GM12864 (cell line): ENCODE measurements around the gene DNAH8.

Experiments
- DNase-seq: peaks from one replicate; pipeline ENCODE4 v3.0.0-alpha.2; 2011; ENCODE audit warnings: low read depth
- H3K4me3 ChIP-seq: 2 replicates; pipeline ENCODE4 v1.5.1; 2011; ENCODE audit warnings: mild to moderate bottlenecking, low read depth, low read length, control low read depth
- TF ChIP-seq, protein P1 (sequence below): IDR thresholded peaks from 2 replicates; pipeline ENCODE4 v1.5.1; 2011; ENCODE audit warnings: low read depth, mild to moderate bottlenecking, moderate library complexity, low read length, control low read depth, inconsistent platforms; ENCODE audit errors: missing control alignments

DNAH8 gene

DNA sequence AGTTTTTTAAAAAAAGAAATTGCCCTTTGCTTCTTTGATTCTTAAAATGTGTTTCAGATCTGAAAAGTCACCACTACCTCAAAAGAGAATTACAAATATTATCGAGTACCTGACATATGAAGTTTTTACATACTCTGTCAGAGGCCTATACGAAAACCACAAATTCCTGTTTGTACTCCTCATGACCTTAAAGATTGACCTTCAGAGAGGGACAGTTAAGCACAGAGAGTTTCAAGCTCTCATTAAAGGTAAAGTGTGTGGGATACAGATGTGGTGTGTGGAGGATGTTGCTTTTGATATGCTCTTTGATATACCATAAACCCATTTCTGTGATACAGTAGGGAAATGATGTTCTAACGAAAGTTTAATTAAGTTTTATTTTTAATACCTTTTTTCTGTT is 223.6 kb downstream of the DNAH8 start:
- TF ChIP-seq, protein P1, sequence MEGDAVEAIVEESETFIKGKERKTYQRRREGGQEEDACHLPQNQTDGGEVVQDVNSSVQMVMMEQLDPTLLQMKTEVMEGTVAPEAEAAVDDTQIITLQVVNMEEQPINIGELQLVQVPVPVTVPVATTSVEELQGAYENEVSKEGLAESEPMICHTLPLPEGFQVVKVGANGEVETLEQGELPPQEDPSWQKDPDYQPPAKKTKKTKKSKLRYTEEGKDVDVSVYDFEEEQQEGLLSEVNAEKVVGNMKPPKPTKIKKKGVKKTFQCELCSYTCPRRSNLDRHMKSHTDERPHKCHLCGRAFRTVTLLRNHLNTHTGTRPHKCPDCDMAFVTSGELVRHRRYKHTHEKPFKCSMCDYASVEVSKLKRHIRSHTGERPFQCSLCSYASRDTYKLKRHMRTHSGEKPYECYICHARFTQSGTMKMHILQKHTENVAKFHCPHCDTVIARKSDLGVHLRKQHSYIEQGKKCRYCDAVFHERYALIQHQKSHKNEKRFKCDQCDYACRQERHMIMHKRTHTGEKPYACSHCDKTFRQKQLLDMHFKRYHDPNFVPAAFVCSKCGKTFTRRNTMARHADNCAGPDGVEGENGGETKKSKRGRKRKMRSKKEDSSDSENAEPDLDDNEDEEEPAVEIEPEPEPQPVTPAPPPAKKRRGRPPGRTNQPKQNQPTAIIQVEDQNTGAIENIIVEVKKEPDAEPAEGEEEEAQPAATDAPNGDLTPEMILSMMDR, result no peak
- no peak for DNase-seq
- no peak overlapping the region for H3K4me3 ChIP-seq

DNA sequence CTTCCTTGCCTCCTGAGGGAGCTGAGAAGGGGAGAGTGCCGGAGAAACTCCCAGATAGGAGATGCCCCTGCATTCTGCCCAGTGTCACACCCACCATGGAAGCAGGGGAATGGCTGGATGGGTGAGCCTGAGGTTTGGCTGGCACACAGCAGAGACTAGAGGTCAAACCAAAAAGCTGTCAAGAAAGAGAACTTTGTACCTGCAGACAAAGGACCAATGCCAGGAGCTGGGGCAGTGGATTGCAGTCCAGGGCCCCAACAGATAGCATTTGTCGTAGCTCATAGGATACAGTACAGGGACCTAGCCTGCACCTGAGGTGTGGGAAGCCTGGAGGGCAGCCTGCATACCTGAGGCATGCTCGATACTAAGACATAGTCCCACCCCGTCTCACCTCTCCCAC is 227.3 kb downstream of the DNAH8 start:
- no peak overlapping the region for H3K4me3 ChIP-seq
- DNase-seq, result no peak
- TF ChIP-seq, protein P1, result no peak

DNA sequence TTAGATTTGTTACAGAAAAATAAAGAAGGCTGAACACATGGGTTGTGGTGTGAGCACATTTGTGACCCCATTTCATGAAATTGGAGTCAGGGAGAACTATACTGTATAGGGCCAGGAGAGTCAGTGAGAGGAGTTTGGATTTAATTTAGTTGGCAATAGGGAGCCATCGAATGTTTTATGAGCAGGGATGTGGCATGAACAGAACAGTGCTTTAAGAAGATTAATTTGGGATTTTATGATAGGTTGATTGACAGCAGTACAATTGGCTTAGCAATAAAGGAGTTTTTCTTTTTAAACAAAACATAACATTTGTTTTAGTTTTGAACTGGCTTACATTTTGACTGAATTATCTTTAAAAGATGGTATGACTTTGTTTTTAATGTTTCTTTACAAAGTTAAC is 227.9 kb downstream of the DNAH8 start:
- no peak for DNase-seq
- no peak overlapping the region for H3K4me3 ChIP-seq
- TF ChIP-seq, protein P1, result no peak

DNA sequence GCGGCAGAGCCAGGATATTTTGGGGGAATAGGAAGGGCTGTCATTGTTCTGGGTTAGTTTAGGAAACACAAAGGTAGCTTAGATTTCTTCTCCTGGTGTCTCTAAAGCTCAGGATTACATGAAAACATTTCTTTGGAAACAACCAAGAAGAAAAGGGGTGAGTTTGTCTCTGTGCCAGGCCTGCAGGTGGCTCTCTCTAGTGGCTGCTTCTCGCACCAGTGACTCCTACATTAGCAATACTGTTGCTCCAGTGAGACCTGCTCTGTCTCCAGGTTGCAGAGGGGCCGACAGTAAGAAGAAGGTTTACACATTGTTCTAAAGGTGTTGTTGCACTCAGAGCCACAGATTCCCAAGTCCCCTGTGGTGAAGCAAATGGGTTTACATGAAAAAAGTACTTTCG is 228.9 kb downstream of the DNAH8 start:
- TF ChIP-seq, protein P1, result peak; percentile 22
- H3K4me3 ChIP-seq, result no peak overlapping the region
- DNase-seq, result no peak

DNA sequence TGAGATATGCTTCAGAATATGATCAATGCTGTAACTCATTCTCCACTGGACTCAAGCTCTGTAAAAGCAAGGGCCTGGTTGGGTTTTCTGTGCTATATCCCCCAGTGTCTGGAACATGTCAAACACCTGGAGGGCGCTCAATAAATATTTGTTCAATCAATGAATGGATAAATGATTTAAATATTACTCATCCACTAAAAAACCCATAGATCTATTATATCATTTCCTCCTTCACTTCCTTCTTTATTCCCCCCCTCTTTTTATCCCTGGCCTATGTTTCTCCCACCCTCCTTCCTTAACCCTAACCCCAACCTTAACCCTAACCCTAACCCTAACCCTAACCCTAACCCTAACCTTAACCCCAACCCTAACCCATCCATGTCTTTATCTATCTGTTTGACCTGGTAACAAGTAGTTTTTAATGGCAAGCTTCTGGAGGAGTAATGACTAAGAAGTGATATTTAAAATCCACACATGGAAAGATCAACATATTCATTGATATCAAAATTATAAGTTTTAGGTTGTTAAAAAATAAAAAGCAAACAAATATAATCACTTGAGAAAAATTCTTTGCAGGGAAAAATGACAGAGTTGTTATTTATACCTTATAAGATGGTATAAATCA is 229.7 kb downstream of the DNAH8 start:
- H3K4me3 ChIP-seq, result no peak overlapping the region

DNA sequence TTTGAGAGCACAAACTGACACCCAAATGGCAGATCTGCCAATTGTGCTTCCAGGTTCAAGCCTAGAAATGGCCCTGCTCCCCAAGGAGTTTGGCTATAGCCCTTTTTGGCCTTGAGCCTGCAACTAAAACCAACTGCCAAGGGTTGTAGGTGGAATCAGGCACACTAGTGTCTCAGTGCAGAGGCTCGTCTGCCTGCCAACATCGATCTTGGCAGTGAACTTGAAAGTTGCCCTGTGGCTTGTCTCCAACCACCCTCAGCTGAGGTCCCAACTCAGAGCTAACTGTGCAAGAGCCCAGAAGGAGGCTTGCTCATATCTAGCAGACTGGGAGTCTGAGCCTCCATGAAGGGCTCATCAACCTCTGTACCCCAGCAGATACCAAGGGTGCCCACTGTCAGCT is 240.8 kb downstream of the DNAH8 start:
- no peak overlapping the region for H3K4me3 ChIP-seq
- TF ChIP-seq, protein P1, result no peak
- no peak for DNase-seq

More for the DNA sequence above, 229.7 kb downstream of the DNAH8 start:
- TF ChIP-seq, protein P1, result no peak
- no peak for DNase-seq

DNA sequence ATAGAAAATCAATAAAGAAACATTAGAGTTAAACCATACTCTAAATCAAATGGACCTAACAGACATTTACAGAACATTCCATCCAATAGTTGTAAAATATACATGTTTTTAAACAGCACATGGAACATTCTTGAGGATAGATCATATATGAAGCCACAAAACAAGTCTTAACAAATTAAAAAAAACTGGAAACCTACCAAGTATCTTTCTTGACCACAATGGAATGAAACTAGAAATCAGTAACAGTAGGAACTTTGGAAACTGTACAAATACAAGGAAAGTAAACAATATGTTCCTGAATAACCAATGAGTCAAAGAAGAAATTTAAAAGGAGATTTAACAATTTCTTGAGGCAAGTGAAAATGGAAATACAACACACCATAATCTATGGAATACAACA is 242.3 kb downstream of the DNAH8 start:
- H3K4me3 ChIP-seq, result no peak overlapping the region
- no peak for DNase-seq
- TF ChIP-seq, protein P1, result no peak
